ENCODE data around the gene DENND1B. TPM values are rescaled to one million over a fixed set of nuclear protein-coding genes. Genes with fewer than 3 reads are reported as not detected.

The DENND1B gene
- polyA plus RNA-seq, 1 of the 3 experiments (the other 2 are of a cell fraction): 1.4 TPM

- TF ChIP-seq NFIC (IDR thresholded peaks at IDR 0.05; ENCODE audit: borderline replicate concordance) (no peak), USF1 (IDR thresholded peaks at IDR 0.05; ENCODE audit: borderline replicate concordance, low read depth) (no peak), NRF1 (IDR thresholded peaks at IDR 0.05; ENCODE audit: low read depth, low read length) (no peak), GATA2 (CRISPR knock-in tag; IDR thresholded peaks at IDR 0.05) (no peak), FOXM1 (IDR thresholded peaks at IDR 0.05; ENCODE audit: low read depth) (no peak), EZH2phosphoT487 (IDR thresholded peaks at IDR 0.05; ENCODE audit: borderline replicate concordance, low read depth) (no peak)
Observed at GRCh38 chr1:197561041-197561440, 214.2 kb downstream of the DENND1B start.

GRCh38 chr1:197559655-197560054, 215.6 kb downstream of the DENND1B start:
- no peaks in the 10 kb centered on the region for H3K27me3 ChIP-seq (ENCODE audit: insufficient read depth)
- H3K9me3 ChIP-seq: no peaks in the 10 kb centered on the region
- CTCF ChIA-PET: no interaction called here
- H2AFZ ChIP-seq (ENCODE audit: low read depth): no peak overlapping the region
- POLR2A ChIA-PET: no interaction called here
- 85% methylated on average over 1 of the region's 1 CpG for WGBS (ENCODE audit: low lambda C conversion rate)
- no peak overlapping the region for H3K4me2 ChIP-seq
- H3K9ac ChIP-seq: no peak overlapping the region
- no peak for DNase-seq
- peaks cover 10% of the 10 kb centered on the region for H3F3A ChIP-seq (replicated peaks; ENCODE audit: insufficient read depth)
- H3K4me3 ChIP-seq (ENCODE audit: low read depth in 2 of 2, low read length in 1 of 2): no peak overlapping the region
- no peaks in the 10 kb centered on the region for H3K4me1 ChIP-seq (ENCODE audit: control insufficient read depth in 1 of 2, insufficient read depth in 2 of 2, low read depth in 1 of 2, low read length in 1 of 2)
- no peaks in the 10 kb centered on the region for H3K9me2 ChIP-seq
- H4K20me1 ChIP-seq (ENCODE audit: insufficient read depth): no peaks in the 10 kb centered on the region
- H3K36me3 ChIP-seq (replicated peaks in 1 of 2; ENCODE audit: control insufficient read depth in 1 of 2, insufficient read depth in 2 of 2, low read length in 1 of 2): peaks cover 0 to 3% of the 10 kb centered on the region in 2 experiments
- H3K79me2 ChIP-seq (ENCODE audit: insufficient read depth): no peaks in the 10 kb centered on the region
- H3K27ac ChIP-seq (ENCODE audit: low read depth in 2 of 2, low read length in 1 of 2): no peak overlapping the region
- TF ChIP-seq ELF1 (IDR thresholded peaks at IDR 0.05) (no peak), TEAD4 (IDR thresholded peaks at IDR 0.05; ENCODE audit: borderline replicate concordance, insufficient read depth) (no peak), REST (IDR thresholded peaks at IDR 0.05; ENCODE audit: low read depth, low read length) (no peak), EP300 (IDR thresholded peaks at IDR 0.05; ENCODE audit: borderline replicate concordance in 1 of 2, low read depth in 1 of 2, low read length in 1 of 2) (no peak), TAF1 (IDR thresholded peaks at IDR 0.05; ENCODE audit: borderline replicate concordance, low read depth, low read length) (no peak), NRF1 (IDR thresholded peaks at IDR 0.05; ENCODE audit: low read depth, low read length) (no peak), MAX (IDR thresholded peaks at IDR 0.05; ENCODE audit: low read depth) (no peak), EZH2phosphoT487 (IDR thresholded peaks at IDR 0.05; ENCODE audit: borderline replicate concordance, low read depth) (no peak), CTCF (IDR thresholded peaks at IDR 0.05) (no peak), RAD21 (IDR thresholded peaks at IDR 0.05; ENCODE audit: low read length) (no peak), USF1 (IDR thresholded peaks at IDR 0.05; ENCODE audit: borderline replicate concordance, low read depth) (no peak), PBX3 (IDR thresholded peaks at IDR 0.05) (no peak), GATA2 (CRISPR knock-in tag; IDR thresholded peaks at IDR 0.05) (no peak), RXRA (IDR thresholded peaks at IDR 0.05; ENCODE audit: borderline replicate concordance, low read depth) (no peak), IRF3 (IDR thresholded peaks at IDR 0.05; ENCODE audit: low read depth, low read length) (no peak)

More at GRCh38 chr1:197561041-197561440, 214.2 kb downstream of the DENND1B start:
- no peaks in the 10 kb centered on the region for H3K27me3 ChIP-seq (ENCODE audit: insufficient read depth)
- H3K36me3 ChIP-seq (replicated peaks in 1 of 2; ENCODE audit: control insufficient read depth in 1 of 2, insufficient read depth in 2 of 2, low read length in 1 of 2): peaks cover 3% of the 10 kb centered on the region in 2 experiments
- WGBS (ENCODE audit: low lambda C conversion rate): 92% methylated on average over 2 of the region's 2 CpGs
- no peaks in the 10 kb centered on the region for H3K79me2 ChIP-seq (ENCODE audit: insufficient read depth)
- ChIA-PET CTCF (no interaction called here), POLR2A (no interaction called here)
- H4K20me1 ChIP-seq (ENCODE audit: insufficient read depth): no peaks in the 10 kb centered on the region
- DNase-seq: no peak
- H3K9ac ChIP-seq: no peak overlapping the region
- peaks cover 10% of the 10 kb centered on the region for H3F3A ChIP-seq (replicated peaks; ENCODE audit: insufficient read depth)
- no peak overlapping the region for H3K4me2 ChIP-seq
- H3K4me1 ChIP-seq (ENCODE audit: control insufficient read depth in 1 of 2, insufficient read depth in 2 of 2, low read depth in 1 of 2, low read length in 1 of 2): no peaks in the 10 kb centered on the region
- no peaks in the 10 kb centered on the region for H3K9me2 ChIP-seq
- H3K4me3 ChIP-seq (ENCODE audit: low read depth in 2 of 2, low read length in 1 of 2): no peak overlapping the region
- H3K27ac ChIP-seq (ENCODE audit: low read depth in 2 of 2, low read length in 1 of 2): no peak overlapping the region
- H2AFZ ChIP-seq (ENCODE audit: low read depth): no peak overlapping the region
- H3K9me3 ChIP-seq: no peaks in the 10 kb centered on the region
